ENCODE data around the gene FNDC8.
A peak's percentile ranks its signal among the peaks of the same experiment; 100 is the strongest.

FNDC8 gene

GRCh38 chr17:35117984-35118383, 3.4 kb upstream of the FNDC8 start:
- H3K27ac ChIP-seq, result no peak overlapping the region
- H3K27me3 ChIP-seq (ENCODE audit: control insufficient read depth, insufficient read depth, low read length), result no peaks in the 10 kb centered on the region
- H3K4me3 ChIP-seq (ENCODE audit: low read depth, low read length), result no peak overlapping the region
- peaks cover 9% of the 10 kb centered on the region for H3K4me1 ChIP-seq
- peaks cover 11% of the 10 kb centered on the region for H3K79me2 ChIP-seq
- H3K9me3 ChIP-seq (ENCODE audit: control insufficient read depth, low read length), result no peaks in the 10 kb centered on the region
- no peaks in the 10 kb centered on the region for H3K36me3 ChIP-seq (ENCODE audit: control insufficient read depth, insufficient read depth, low read length)
- H3K9ac ChIP-seq, result no peak overlapping the region
- H3K4me2 ChIP-seq (ENCODE audit: low read length), result no peak overlapping the region
- TF ChIP-seq CTCF (IDR thresholded peaks at IDR 0.05), result no peak
- no peak overlapping the region for H2AFZ ChIP-seq

DNA sequence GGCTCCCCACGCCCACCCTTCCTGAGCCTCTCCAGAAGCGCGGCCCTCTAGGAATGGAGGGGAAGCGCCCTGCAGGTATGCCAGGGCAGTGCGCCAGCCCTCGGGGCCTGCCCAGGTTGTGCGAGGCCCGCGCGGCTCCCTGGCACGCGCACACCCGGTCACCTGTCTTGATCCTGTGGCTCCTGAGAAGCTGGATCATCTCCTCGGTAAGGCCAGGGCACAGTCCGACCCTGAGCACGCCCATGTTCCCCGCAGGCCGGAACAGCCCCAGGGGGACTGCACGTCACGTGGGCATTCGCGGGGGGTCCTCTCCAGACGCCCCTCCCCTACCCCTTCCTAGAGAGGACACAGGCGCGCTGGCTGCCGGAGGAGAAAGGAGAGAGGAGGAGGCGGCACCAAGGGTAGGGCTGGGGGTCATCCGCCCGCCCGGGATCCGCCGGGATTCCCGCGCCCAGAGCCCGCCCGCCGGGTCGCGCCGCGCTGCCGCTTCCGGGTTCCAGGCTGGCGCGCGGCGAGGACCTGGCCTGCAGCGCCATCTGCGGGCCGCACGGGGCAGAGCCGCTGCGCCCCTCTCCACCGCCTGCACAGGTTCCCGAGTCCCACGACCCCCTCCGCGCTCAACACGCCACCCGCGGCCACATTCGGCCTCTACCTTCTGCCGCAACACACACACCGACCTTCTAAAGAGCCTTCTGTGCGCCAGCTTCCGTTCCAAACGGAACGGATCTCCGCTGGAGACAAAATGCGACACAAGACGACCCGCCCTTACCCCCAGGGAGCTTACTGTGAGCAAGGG, 1.8 kb upstream of the FNDC8 start, which contains the start of gene RAD51D:
RAD51D (minus strand) TSS at position 491 of the 796 bp plus-strand sequence; CDS start at position 244, 247 bp downstream.
- H3K27ac ChIP-seq, result peak within 1 kb of the TSS; percentile 32
- peaks cover 9% of the 10 kb centered on the region for H3K4me1 ChIP-seq
- H3K9ac ChIP-seq, result peak within 1 kb of the TSS; percentile 79
- H3K4me2 ChIP-seq (ENCODE audit: low read length), result peak within 1 kb of the TSS; percentile 80
- peak within 1 kb of the TSS; percentile 75 for H3K4me3 ChIP-seq (ENCODE audit: low read depth, low read length)
- H3K36me3 ChIP-seq (ENCODE audit: control insufficient read depth, insufficient read depth, low read length), result no peaks in the 10 kb centered on the region
- no peaks in the 10 kb centered on the region for H3K9me3 ChIP-seq (ENCODE audit: control insufficient read depth, low read length)
- TF ChIP-seq CTCF (IDR thresholded peaks at IDR 0.05), result peak; percentile 94
- H3K79me2 ChIP-seq, result peaks cover 11% of the 10 kb centered on the region
- H2AFZ ChIP-seq, result peak within 1 kb of the TSS; percentile 97
- no peaks in the 10 kb centered on the region for H3K27me3 ChIP-seq (ENCODE audit: control insufficient read depth, insufficient read depth, low read length)

GRCh38 chr17:35127751-35128514, 6.5 kb downstream of the FNDC8 start:
- no peaks in the 10 kb centered on the region for H3K36me3 ChIP-seq (ENCODE audit: control insufficient read depth, insufficient read depth, low read length)
- no peak overlapping the region for H2AFZ ChIP-seq
- H3K9me3 ChIP-seq (ENCODE audit: control insufficient read depth, low read length), result no peaks in the 10 kb centered on the region
- no peak for TF ChIP-seq CTCF (IDR thresholded peaks at IDR 0.05)
- H3K4me3 ChIP-seq (ENCODE audit: low read depth, low read length), result no peak overlapping the region
- no peaks in the 10 kb centered on the region for H3K79me2 ChIP-seq
- H3K4me1 ChIP-seq, result no peaks in the 10 kb centered on the region
- H3K27me3 ChIP-seq (ENCODE audit: control insufficient read depth, insufficient read depth, low read length), result no peaks in the 10 kb centered on the region
- H3K4me2 ChIP-seq (ENCODE audit: low read length), result no peak overlapping the region
- no peak overlapping the region for H3K27ac ChIP-seq
- no peak overlapping the region for H3K9ac ChIP-seq

GRCh38 chr17:35129154-35129972, 7.9 kb downstream of the FNDC8 start:
- Histone ChIP-seq H3K4me2 (ENCODE audit: low read length) (no peak overlapping the region), H3K9me3 (ENCODE audit: control insufficient read depth, low read length) (no peaks in the 10 kb centered on the region), H3K27me3 (ENCODE audit: control insufficient read depth, insufficient read depth, low read length) (no peaks in the 10 kb centered on the region), H3K27ac (no peak overlapping the region), H3K79me2 (no peaks in the 10 kb centered on the region), H3K9ac (no peak overlapping the region), H2AFZ (no peak overlapping the region), H3K4me1 (no peaks in the 10 kb centered on the region), H3K4me3 (ENCODE audit: low read depth, low read length) (no peak overlapping the region), H3K36me3 (ENCODE audit: control insufficient read depth, insufficient read depth, low read length) (no peaks in the 10 kb centered on the region)
- TF ChIP-seq CTCF (IDR thresholded peaks at IDR 0.05), result no peak

Data from parathyroid adenoma (tissue), 2 donors.